ENCODE data around the gene EOGT. TPM values are rescaled to one million over a fixed set of nuclear protein-coding genes. Genes with fewer than 3 reads are reported as not detected.

Gene EOGT
- total RNA-seq, 1 donor from 2014 or later: 17.3 TPM

- Mint-ChIP-seq H3K4me3 (no peak overlapping the region), H3K4me1 (no peaks in the 10 kb centered on the region), H3K27ac (no peak overlapping the region), H3K27me3 (no peaks in the 10 kb centered on the region), H3K9me3 (no peaks in the 10 kb centered on the region), H3K36me3 (ENCODE audit: low read depth) (peaks cover 75% of the 10 kb centered on the region)
- TF ChIP-seq, protein P1, sequence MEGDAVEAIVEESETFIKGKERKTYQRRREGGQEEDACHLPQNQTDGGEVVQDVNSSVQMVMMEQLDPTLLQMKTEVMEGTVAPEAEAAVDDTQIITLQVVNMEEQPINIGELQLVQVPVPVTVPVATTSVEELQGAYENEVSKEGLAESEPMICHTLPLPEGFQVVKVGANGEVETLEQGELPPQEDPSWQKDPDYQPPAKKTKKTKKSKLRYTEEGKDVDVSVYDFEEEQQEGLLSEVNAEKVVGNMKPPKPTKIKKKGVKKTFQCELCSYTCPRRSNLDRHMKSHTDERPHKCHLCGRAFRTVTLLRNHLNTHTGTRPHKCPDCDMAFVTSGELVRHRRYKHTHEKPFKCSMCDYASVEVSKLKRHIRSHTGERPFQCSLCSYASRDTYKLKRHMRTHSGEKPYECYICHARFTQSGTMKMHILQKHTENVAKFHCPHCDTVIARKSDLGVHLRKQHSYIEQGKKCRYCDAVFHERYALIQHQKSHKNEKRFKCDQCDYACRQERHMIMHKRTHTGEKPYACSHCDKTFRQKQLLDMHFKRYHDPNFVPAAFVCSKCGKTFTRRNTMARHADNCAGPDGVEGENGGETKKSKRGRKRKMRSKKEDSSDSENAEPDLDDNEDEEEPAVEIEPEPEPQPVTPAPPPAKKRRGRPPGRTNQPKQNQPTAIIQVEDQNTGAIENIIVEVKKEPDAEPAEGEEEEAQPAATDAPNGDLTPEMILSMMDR (IDR thresholded peaks at IDR 0.05): no peak
- ATAC-seq (ENCODE audit: low read depth): no peak
- ChIA-PET CTCF (no interaction called here), POLR2A (interaction anchor here (0.7 kb wide), 1 partner anchor 1990 kb away, joined by 4 read pairs; no protein-coding TSS in a partner anchor)
- intact Hi-C loops (cut with micrococcal nuclease): no loop called here
- no peak for DNase-seq
Measured at GRCh38 chr3:69032737-69033136, 19.3 kb upstream of the EOGT start.

- CTCF ChIA-PET: interaction anchor here (1.4 kb wide), 1 partner anchor 18 kb away, joined by 3 read pairs; the partner anchor contains the start of gene EOGT
- no peaks in the 10 kb centered on the region for H3K4me1 Mint-ChIP-seq
- ATAC-seq (ENCODE audit: low read depth) (no peak), DNase-seq (no peak)
- POLR2A ChIA-PET: interaction anchor here (0.7 kb wide), 1 partner anchor 1991 kb away, joined by 4 read pairs; no protein-coding TSS in a partner anchor
- TF ChIP-seq, protein P1 (IDR thresholded peaks at IDR 0.05): no peak
- H3K27me3 Mint-ChIP-seq: no peaks in the 10 kb centered on the region
- no peak overlapping the region for H3K4me3 Mint-ChIP-seq
- H3K9me3 Mint-ChIP-seq: no peaks in the 10 kb centered on the region
- intact Hi-C loops (cut with micrococcal nuclease): no loop called here
- H3K27ac Mint-ChIP-seq: no peak overlapping the region
- H3K36me3 Mint-ChIP-seq (ENCODE audit: low read depth): peaks cover 78% of the 10 kb centered on the region
Measured at GRCh38 chr3:69032142-69032541, 18.7 kb upstream of the EOGT start.

- Mint-ChIP-seq H3K36me3 (ENCODE audit: low read depth) (peaks cover 75% of the 10 kb centered on the region), H3K4me1 (no peaks in the 10 kb centered on the region), H3K27me3 (no peaks in the 10 kb centered on the region), H3K4me3 (no peak overlapping the region), H3K9me3 (no peaks in the 10 kb centered on the region), H3K27ac (no peak overlapping the region)
- DNase-seq: no peak
- POLR2A ChIA-PET: no interaction called here
- TF ChIP-seq, protein P1 (IDR thresholded peaks at IDR 0.05): no peak
- CTCF ChIA-PET: interaction anchor here (1.4 kb wide), 1 partner anchor 18 kb away, joined by 3 read pairs; the partner anchor contains the start of gene EOGT
- no peak for ATAC-seq (ENCODE audit: low read depth)
- intact Hi-C loops (cut with micrococcal nuclease): no loop called here
Measured at GRCh38 chr3:69031635-69032034, 18.2 kb upstream of the EOGT start.

- TF ChIP-seq, protein P1 (IDR thresholded peaks at IDR 0.05): no peak
- Mint-ChIP-seq H3K4me3 (no peak overlapping the region), H3K27me3 (no peaks in the 10 kb centered on the region), H3K9me3 (no peaks in the 10 kb centered on the region), H3K36me3 (ENCODE audit: low read depth) (peaks cover 31% of the 10 kb centered on the region), H3K27ac (no peak overlapping the region), H3K4me1 (no peaks in the 10 kb centered on the region)
- CTCF ChIA-PET: no interaction called here
- intact Hi-C loops (cut with micrococcal nuclease): no loop called here
- POLR2A ChIA-PET: no interaction called here
- DNase-seq (no peak), ATAC-seq (ENCODE audit: low read depth) (no peak)
Measured at GRCh38 chr3:69020857-69021256, 7.4 kb upstream of the EOGT start.

- peaks cover 26% of the 10 kb centered on the region for H3K36me3 Mint-ChIP-seq (ENCODE audit: low read depth)
- ChIA-PET CTCF (no interaction called here), POLR2A (no interaction called here)
- no peak overlapping the region for H3K27ac Mint-ChIP-seq
- H3K9me3 Mint-ChIP-seq: no peaks in the 10 kb centered on the region
- no peak overlapping the region for H3K4me3 Mint-ChIP-seq
- no peaks in the 10 kb centered on the region for H3K27me3 Mint-ChIP-seq
- intact Hi-C loops (cut with micrococcal nuclease): no loop called here
- ATAC-seq (ENCODE audit: low read depth) (no peak), DNase-seq (no peak)
- TF ChIP-seq, protein P1 (IDR thresholded peaks at IDR 0.05): no peak
- no peaks in the 10 kb centered on the region for H3K4me1 Mint-ChIP-seq
Measured at GRCh38 chr3:69020424-69020823, 6.9 kb upstream of the EOGT start.

Data from activated B cell treated with CpG ODN at 0.5 μM for 24 hours (primary cell).